Natural killer cell (primary cell): ENCODE measurements around the gene DDAH1. TPM values are rescaled to one million over a fixed set of nuclear protein-coding genes. Genes with fewer than 3 reads are reported as not detected.

Experiments used
- ATAC-seq, 3 donors: fragments of 150-1000 bp in 2 of 3; fragments of 200-7000 bp in 1 of 3; cut with Tn5 transposase; 1 replicate in 1 of 3; 2 replicates in 2 of 3; pipeline ENCODE4 v1.10.0; 2021; ENCODE audit warnings: mild to moderate bottlenecking in 2 of 3, moderate library complexity in 2 of 3
- DNase-seq, 2 donors: peaks; one replicate each; pipeline versions ENCODE4 v3.0.0 to v3.0.0-alpha.2; 2013 to 2021; ENCODE audit warnings: mixed read lengths in 1 of 2
- H3K27ac ChIP-seq: one replicate; pipeline ENCODE4 v1.5.1; 2013; ENCODE audit warnings: mild to moderate bottlenecking, low read length
- H3K27me3 ChIP-seq: one replicate; pipeline ENCODE4 v1.6.1; 2013; ENCODE audit warnings: low read length; ENCODE audit not compliant: control insufficient read depth, insufficient read depth
- H3K36me3 ChIP-seq: one replicate; pipeline ENCODE4 v1.6.1; 2013; ENCODE audit warnings: low read length; ENCODE audit not compliant: control insufficient read depth, insufficient read depth
- H3K4me1 ChIP-seq: one replicate; pipeline ENCODE4 v1.6.1; 2013; ENCODE audit warnings: low read length; ENCODE audit not compliant: control insufficient read depth, insufficient read depth
- H3K4me3 ChIP-seq: one replicate; pipeline ENCODE4 v1.5.1; 2013; ENCODE audit warnings: low read length
- H3K9me3 ChIP-seq: one replicate; pipeline ENCODE4 v1.6.1; 2013; ENCODE audit warnings: low read length; ENCODE audit not compliant: control insufficient read depth, insufficient read depth
- H3K27ac Mint-ChIP-seq, 2 donors: one replicate each; pipeline ENCODE4 v1.8.0; 2022; ENCODE audit warnings: mild to moderate bottlenecking in 2 of 2, mixed read lengths in 2 of 2, moderate library complexity in 1 of 2
- H3K27me3 Mint-ChIP-seq, 2 donors: one replicate each; pipeline ENCODE4 v1.8.0; 2022; ENCODE audit warnings: low read depth in 2 of 2, mixed read lengths in 2 of 2
- H3K36me3 Mint-ChIP-seq: one replicate; pipeline ENCODE4 v1.8.0; 2022; ENCODE audit warnings: mixed read lengths
- H3K4me1 Mint-ChIP-seq, 2 donors: one replicate each; pipeline ENCODE4 v1.8.0; 2022; ENCODE audit warnings: mixed read lengths in 2 of 2
- H3K4me3 Mint-ChIP-seq: one replicate; pipeline ENCODE4 v1.8.0; 2022; ENCODE audit warnings: mild to moderate bottlenecking, moderate library complexity, mixed read lengths
- H3K9me3 Mint-ChIP-seq, 2 donors: one replicate each; pipeline ENCODE4 v1.8.0; 2022; ENCODE audit warnings: mixed read lengths in 2 of 2
- CTCF ChIP-seq: fragments of 200-600 bp; IDR thresholded peaks from one replicate; pipeline ENCODE4 v1.8.0; 2022; ENCODE audit warnings: antibody characterized with exemption
- WGBS: methylation state at CpG from one replicate; pipeline ENCODE4 v1.1.7; 2013; ENCODE audit warnings: missing lambda C conversion rate; ENCODE audit not compliant: insufficient coverage; 5-methylcytosine and 5-hydroxymethylcytosine counted together
- intact Hi-C: fragments of 100-400 bp; cut with micrococcal nuclease; formaldehyde crosslinking; loops from one replicate; pipeline ENCODE4 v1.14.2; 2022
- total RNA-seq, 4 donors: library from RNA; stranded (reverse); fragments of 120-200 nt in 1 of 4; gene quantifications; one replicate each; pipeline versions ENCODE4 v1.2.3 to v1.2.4, GENCODE V29; 2013 to 2022

Gene DDAH1
- total RNA-seq, 3 donors from 2014 or later (not counting 1 experiment from before 2014, with no cell fraction given), result 0.07 to 0.20 TPM; not detected in 1

DNA sequence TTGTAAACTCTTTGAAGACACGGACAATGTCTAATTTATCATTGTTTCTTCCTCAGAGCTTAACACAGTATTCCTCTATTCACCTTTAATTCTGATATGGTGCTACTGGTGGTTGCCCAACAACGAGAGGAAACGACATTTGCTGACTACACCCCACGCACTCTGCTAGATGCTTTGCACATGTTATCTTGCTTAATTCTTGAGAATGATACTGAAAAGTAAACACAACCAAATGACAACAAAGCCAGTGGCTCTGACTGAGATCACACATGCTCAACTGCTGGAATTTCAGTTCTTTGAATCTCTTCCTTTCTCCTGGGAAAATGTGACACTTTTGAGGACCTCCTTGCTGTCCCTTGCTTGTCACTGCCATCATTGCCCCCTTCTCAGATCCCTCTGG lies 37.2 kb upstream of the DDAH1 start:
- no peaks in the 10 kb centered on the region for H3K9me3 ChIP-seq
- Mint-ChIP-seq H3K9me3 (peaks cover 7% of the 10 kb centered on the region in 2 donors), H3K27ac (no peak overlapping the region), H3K27me3 (peaks cover 12% of the 10 kb centered on the region in 2 donors), H3K4me3 (no peak overlapping the region), H3K36me3 (peaks cover 8% of the 10 kb centered on the region), H3K4me1 (no peaks in the 10 kb centered on the region)
- no peak for TF ChIP-seq CTCF
- H3K4me1 ChIP-seq, result no peaks in the 10 kb centered on the region
- no peak overlapping the region for H3K4me3 ChIP-seq
- H3K27ac ChIP-seq, result no peak overlapping the region
- DNase-seq, result no peak
- no peak for ATAC-seq
- H3K27me3 ChIP-seq, result no peaks in the 10 kb centered on the region
- 86% methylated on average over 4 of the region's 4 CpGs for WGBS
- H3K36me3 ChIP-seq, result no peaks in the 10 kb centered on the region
- intact Hi-C loops, result no loop called here

DNA sequence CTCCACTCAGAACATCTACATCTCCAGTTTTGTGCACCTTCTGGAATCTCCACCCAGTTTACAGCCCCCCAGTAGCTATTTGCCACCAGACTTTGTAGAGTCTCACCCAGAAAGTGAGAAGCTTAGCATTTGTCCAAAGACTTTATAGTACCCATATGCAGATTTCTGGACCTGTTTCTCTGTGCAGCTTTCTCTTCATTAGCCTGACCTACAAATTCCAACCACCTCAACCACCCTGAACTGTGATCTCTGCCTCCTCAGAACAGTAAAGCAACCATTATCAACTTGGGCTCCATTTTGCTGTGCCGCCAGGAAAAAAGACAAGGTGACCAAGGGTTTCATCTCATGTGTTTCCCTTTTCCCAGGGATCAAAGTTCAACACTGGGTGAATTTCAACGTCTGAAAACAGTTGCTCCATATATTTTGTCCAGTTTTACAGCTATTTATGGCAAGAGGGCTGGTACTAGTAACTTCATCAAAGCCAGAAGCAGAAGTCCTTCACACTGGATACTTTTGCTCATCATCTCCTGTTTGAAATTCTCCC lies 36.5 kb upstream of the DDAH1 start:
- H3K36me3 Mint-ChIP-seq, result peaks cover 8% of the 10 kb centered on the region
- no peak for TF ChIP-seq CTCF
- no peak for ATAC-seq

DNA sequence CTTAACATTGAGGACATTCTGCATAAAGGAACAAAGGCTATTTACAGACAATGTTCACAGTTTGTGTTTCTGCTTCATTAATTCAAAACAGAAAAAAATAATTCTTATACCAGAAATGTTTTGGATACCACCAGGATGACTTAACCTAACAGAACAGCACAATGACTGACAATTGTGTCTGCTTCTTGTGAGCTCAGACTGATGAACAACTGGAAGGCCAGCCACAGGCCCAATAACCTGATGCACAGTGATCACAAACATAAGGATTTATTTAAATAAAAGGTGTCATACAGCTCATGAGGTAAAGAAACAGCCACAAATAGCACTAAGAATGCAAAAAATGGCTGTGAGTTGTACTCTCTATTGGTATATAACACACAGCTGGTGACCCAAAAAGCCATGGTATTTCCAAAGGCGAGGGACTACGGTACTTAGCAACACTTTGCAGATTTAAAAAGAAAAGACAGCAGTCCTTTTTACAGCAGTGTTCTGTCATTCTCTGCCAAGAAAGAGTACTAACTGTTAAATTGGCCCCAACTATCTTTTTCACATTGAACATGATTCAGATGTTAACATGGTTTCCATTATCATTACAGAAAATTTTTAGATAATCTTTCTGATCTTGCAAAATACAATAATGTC lies 32.1 kb upstream of the DDAH1 start:
- TF ChIP-seq CTCF, result no peak
- intact Hi-C loops, result no loop called here
- Histone ChIP-seq H3K4me1 (no peaks in the 10 kb centered on the region), H3K4me3 (no peak overlapping the region), H3K36me3 (no peaks in the 10 kb centered on the region), H3K9me3 (no peaks in the 10 kb centered on the region), H3K27ac (no peak overlapping the region), H3K27me3 (no peaks in the 10 kb centered on the region)
- peaks cover 7 to 23% of the 10 kb centered on the region in 2 donors for H3K27me3 Mint-ChIP-seq
- H3K9me3 Mint-ChIP-seq, result peaks cover 4 to 7% of the 10 kb centered on the region in 2 donors
- no peak for DNase-seq
- peaks cover 7% of the 10 kb centered on the region for H3K36me3 Mint-ChIP-seq
- H3K27ac Mint-ChIP-seq, result no peak overlapping the region
- no peak overlapping the region for H3K4me3 Mint-ChIP-seq
- ATAC-seq, result no peak
- H3K4me1 Mint-ChIP-seq, result no peaks in the 10 kb centered on the region
- 100% methylated on average over 2 of the region's 2 CpGs for WGBS

More for the DNA sequence above, 36.5 kb upstream of the DDAH1 start:
- H3K9me3 Mint-ChIP-seq, result peaks cover 7% of the 10 kb centered on the region in 2 donors
- no peaks in the 10 kb centered on the region for H3K27me3 ChIP-seq
- H3K9me3 ChIP-seq, result no peaks in the 10 kb centered on the region
- WGBS, result 78% methylated on average over 2 of the region's 2 CpGs
- H3K4me1 Mint-ChIP-seq, result no peaks in the 10 kb centered on the region
- no peak overlapping the region for H3K4me3 ChIP-seq
- intact Hi-C loops, result no loop called here
- H3K36me3 ChIP-seq, result no peaks in the 10 kb centered on the region
- H3K27ac ChIP-seq, result no peak overlapping the region
- peaks cover 12% of the 10 kb centered on the region in 2 donors for H3K27me3 Mint-ChIP-seq
- no peak for DNase-seq
- H3K27ac Mint-ChIP-seq, result no peak overlapping the region
- no peak overlapping the region for H3K4me3 Mint-ChIP-seq
- H3K4me1 ChIP-seq, result no peaks in the 10 kb centered on the region

GRCh38 chr1:85495556-85495955 lies 30.6 kb upstream of the DDAH1 start:
- no peak for TF ChIP-seq CTCF
- Mint-ChIP-seq H3K27ac (no peak overlapping the region), H3K4me3 (no peak overlapping the region), H3K36me3 (no peaks in the 10 kb centered on the region), H3K4me1 (no peaks in the 10 kb centered on the region), H3K27me3 (peaks cover 4 to 16% of the 10 kb centered on the region in 2 donors), H3K9me3 (peaks cover 4% of the 10 kb centered on the region in 2 donors)
- no peaks in the 10 kb centered on the region for H3K27me3 ChIP-seq
- H3K4me1 ChIP-seq, result no peaks in the 10 kb centered on the region
- intact Hi-C loops, result no loop called here
- H3K36me3 ChIP-seq, result no peaks in the 10 kb centered on the region
- ATAC-seq (no peak), DNase-seq (no peak)
- no peak overlapping the region for H3K27ac ChIP-seq
- H3K9me3 ChIP-seq, result no peaks in the 10 kb centered on the region
- no peak overlapping the region for H3K4me3 ChIP-seq
- 100% methylated on average over 6 of the region's 6 CpGs for WGBS
